Esophagus muscularis mucosa (tissue), 4 donors: ENCODE measurements around the gene ELK4. TPM values are rescaled to one million over a fixed set of nuclear protein-coding genes. Genes with fewer than 3 reads are reported as not detected.
"Not testable (repeated sequence)": the region's sequence is repeated elsewhere in the genome, so short reads cannot be mapped to it uniquely, and the experiment has no call there.

Source experiments
- DNase-seq: peaks from one replicate; pipeline ENCODE4 v3.0.0-alpha.2; 2017; ENCODE audit errors: extremely low spot score
- H3K27ac ChIP-seq, 4 donors: fragments of 200-600 bp; sonication (generic); replicated peaks in 1 of 4; 1 replicate in 3 of 4; 2 replicates in 1 of 4; pipeline ENCODE4 v1.5.1; 2016 to 2019; ENCODE audit warnings: mild to moderate bottlenecking in 1 of 4
- H3K27me3 ChIP-seq, 4 donors: fragments of 200-600 bp; sonication (generic); one replicate each; pipeline versions ENCODE4 v1.5.1 to v1.6.0; 2016 to 2019
- H3K36me3 ChIP-seq, 4 donors: fragments of 200-600 bp; sonication (generic); one replicate each; pipeline ENCODE4 v1.5.1; 2016 to 2019
- H3K4me1 ChIP-seq, 4 donors: fragments of 200-600 bp; sonication (generic); one replicate each; pipeline ENCODE4 v1.5.1; 2016 to 2019
- H3K4me3 ChIP-seq, 4 donors: fragments of 200-600 bp; sonication (generic); 1 replicate in 2 of 4; 2 replicates in 2 of 4; pipeline ENCODE4 v1.5.1; 2016 to 2019; ENCODE audit warnings: mild to moderate bottlenecking in 4 of 4, moderate library complexity in 1 of 4
- H3K9me3 ChIP-seq, 4 donors: fragments of 200-600 bp; sonication (generic); 1 replicate in 3 of 4; 2 replicates in 1 of 4; pipeline ENCODE4 v1.5.1; 2016 to 2019
- EP300 ChIP-seq: sonication (generic); formaldehyde crosslinking; IDR thresholded peaks from one replicate; pipeline ENCODE4 v1.6.1; 2017; ENCODE audit warnings: antibody characterized with exemption
- POLR2A ChIP-seq: fragments of 450-650 bp; IDR thresholded peaks from one replicate; pipeline ENCODE4 v1.6.1; 2017; ENCODE audit warnings: antibody characterized with exemption, moderate library complexity, mild to moderate bottlenecking, low read depth
- POLR2AphosphoS5 ChIP-seq, 2 donors: sonication (generic); formaldehyde crosslinking; IDR thresholded peaks; one replicate each; pipeline ENCODE4 v1.6.1; 2017; ENCODE audit warnings: antibody characterized with exemption in 2 of 2
- WGBS: methylation state at CpG from one replicate; pipeline ENCODE4 v1.1.5; 2018; 5-methylcytosine and 5-hydroxymethylcytosine counted together
- intact Hi-C: fragments of 100-400 bp; cut with DNase I; formaldehyde crosslinking; loops from one replicate; pipeline ENCODE4 v1.15.1; 2023
- total RNA-seq, 4 donors: library from RNA; depleted of rRNA; stranded (reverse); fragments of >200 nt; gene quantifications; one replicate each; pipeline versions ENCODE4 v1.1.0 to v1.2.1, GENCODE V29; 2016
- TF ChIP-seq, protein P1 (sequence below), 3 experiments: fragments of 200-600 bp in 2 of 3; fragments of 450-650 bp in 1 of 3; sonication (generic) in 2 of 3; IDR thresholded peaks; one replicate each; pipeline ENCODE4 v1.5.1; 2017 to 2019; ENCODE audit warnings: antibody characterized with exemption in 3 of 3, mild to moderate bottlenecking in 2 of 3, moderate library complexity in 1 of 3

Gene ELK4
- total RNA-seq, 4 donors from 2014 or later, result 18.7 to 23.2 (median 20.5) TPM

DNA sequence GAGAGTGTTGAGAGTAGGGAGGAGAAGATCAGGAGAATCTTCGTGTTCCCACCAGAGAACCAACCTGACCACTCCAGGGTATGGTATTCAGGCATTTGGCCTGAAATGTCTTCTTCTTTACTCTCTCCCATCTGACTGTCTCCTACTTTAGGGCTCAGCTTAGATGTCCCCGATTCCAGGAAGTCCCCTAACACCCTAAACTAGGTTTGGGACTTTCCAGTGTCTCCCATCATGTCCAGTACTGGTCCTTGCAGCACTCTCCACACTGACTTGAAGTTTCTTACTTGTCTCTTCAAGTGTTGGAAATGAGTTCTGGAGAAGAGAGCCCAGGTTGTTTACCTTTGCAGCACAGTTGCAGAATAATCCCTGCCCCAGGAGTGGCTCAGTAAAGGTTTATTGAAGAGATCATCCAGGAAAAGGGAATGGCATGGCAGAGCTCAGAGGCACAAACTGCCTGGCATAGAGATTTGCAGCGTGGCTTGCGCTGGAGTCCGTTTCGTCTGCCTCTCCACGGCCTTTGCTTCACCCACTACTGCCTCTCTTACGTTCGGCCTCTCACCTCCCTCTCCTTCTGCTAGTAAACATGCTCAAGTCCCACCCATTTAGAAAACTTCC is 6.2 kb upstream of the ELK4 start:
- Histone ChIP-seq H3K36me3 (no peaks in the 10 kb centered on the region), H3K4me3 (no peak overlapping the region), H3K9me3 (no peaks in the 10 kb centered on the region), H3K4me1 (peaks cover 4 to 14% (median 9%) of the 10 kb centered on the region in 4 donors), H3K27me3 (no peaks in the 10 kb centered on the region), H3K27ac (no peak overlapping the region)
- no peak for DNase-seq
- TF ChIP-seq POLR2A (no peak), EP300 (no peak), POLR2AphosphoS5 (IDR thresholded peaks at IDR 0.05) (no peak)
- TF ChIP-seq, protein P1, sequence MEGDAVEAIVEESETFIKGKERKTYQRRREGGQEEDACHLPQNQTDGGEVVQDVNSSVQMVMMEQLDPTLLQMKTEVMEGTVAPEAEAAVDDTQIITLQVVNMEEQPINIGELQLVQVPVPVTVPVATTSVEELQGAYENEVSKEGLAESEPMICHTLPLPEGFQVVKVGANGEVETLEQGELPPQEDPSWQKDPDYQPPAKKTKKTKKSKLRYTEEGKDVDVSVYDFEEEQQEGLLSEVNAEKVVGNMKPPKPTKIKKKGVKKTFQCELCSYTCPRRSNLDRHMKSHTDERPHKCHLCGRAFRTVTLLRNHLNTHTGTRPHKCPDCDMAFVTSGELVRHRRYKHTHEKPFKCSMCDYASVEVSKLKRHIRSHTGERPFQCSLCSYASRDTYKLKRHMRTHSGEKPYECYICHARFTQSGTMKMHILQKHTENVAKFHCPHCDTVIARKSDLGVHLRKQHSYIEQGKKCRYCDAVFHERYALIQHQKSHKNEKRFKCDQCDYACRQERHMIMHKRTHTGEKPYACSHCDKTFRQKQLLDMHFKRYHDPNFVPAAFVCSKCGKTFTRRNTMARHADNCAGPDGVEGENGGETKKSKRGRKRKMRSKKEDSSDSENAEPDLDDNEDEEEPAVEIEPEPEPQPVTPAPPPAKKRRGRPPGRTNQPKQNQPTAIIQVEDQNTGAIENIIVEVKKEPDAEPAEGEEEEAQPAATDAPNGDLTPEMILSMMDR (IDR thresholded peaks at IDR 0.05), result no peak
- intact Hi-C loops, result no loop called here
- WGBS, result 91% methylated on average over 9 of the region's 9 CpGs

DNA sequence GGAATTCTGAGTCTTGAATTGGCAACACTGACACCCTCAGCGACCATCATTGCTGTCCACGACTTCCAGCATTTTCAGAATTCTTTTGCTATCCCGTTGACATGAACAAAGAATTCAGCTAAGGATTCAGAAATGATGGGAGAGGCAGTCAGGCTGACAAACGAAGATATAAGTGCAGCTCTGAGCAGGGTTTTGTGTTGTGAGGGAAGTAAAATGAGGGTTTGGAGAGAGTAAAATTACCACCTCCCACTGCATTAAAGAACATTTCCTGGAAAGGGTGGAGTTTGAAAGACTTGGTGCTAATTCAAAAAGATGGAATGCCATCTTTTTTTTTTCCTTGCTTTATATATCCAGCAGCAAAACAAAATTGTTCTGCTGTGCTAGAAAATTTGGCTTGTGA is 4.9 kb upstream of the ELK4 start:
- 17% methylated on average over 4 of the region's 4 CpGs for WGBS
- Histone ChIP-seq H3K4me1 (peaks cover 11 to 21% (median 17%) of the 10 kb centered on the region in 4 donors), H3K27ac (no peak overlapping the region), H3K9me3 (no peaks in the 10 kb centered on the region), H3K36me3 (no peaks in the 10 kb centered on the region), H3K4me3 (no peak overlapping the region), H3K27me3 (no peaks in the 10 kb centered on the region)
- no peak for TF ChIP-seq POLR2AphosphoS5 (IDR thresholded peaks at IDR 0.05)
- TF ChIP-seq EP300, result no peak
- TF ChIP-seq, protein P1 (IDR thresholded peaks at IDR 0.05), result no peak
- no peak for TF ChIP-seq POLR2A
- DNase-seq, result no peak
- intact Hi-C loops, result no loop called here

DNA sequence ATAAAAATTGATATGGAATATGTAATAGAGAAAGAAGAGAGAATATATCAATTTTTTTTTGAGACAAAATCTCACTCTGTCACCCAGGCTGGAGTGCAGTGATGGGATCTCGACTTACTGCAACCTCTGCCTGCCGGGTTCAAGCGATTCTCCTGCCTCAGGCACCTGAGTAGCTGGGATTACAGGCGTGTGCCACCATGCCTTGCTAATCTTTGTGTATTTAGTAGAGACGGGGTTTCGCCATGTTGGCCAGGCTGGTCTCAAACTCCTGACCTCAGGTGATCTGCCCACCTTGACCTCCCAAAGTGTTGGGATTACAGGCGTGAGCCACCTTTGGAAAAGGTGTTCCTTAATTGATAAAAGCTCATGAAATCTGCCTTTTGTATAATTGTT is 4.3 kb upstream of the ELK4 start:
- DNase-seq, H3K4me3 ChIP-seq, H3K27ac ChIP-seq, H3K27me3 ChIP-seq, H3K9me3 ChIP-seq, intact Hi-C loops, H3K36me3 ChIP-seq: not testable (repeated sequence)
- H3K4me1 ChIP-seq, result peaks cover 11 to 21% (median 17%) of the 10 kb centered on the region in 4 donors
- 81% methylated on average over 7 of the region's 7 CpGs for whole genome bisulfite sequencing

DNA sequence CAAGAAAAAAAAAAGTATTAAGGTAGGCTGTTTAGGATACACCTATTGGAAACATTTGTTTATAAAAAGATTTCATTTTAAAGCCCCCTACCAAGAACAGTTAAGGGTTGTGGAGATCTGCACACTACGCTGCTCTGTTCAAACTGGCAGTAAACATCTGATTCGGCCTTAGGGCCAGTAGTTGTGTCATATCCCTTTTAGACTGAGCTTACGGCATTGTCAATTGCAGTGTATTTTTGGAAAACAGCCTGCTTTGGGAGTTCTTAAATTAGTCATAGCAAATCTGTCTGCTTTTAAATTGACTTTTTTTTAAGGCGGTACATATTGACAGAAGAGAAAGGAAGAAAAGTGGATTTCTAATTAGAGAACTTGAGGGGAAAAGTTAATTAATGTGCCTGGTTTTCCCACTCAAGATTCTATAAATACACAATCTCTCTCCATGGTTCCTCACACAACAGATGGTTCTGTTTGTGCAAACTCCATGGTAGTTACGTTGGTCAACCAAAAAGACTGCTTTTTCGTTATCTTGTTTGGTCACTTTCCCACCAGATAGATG is 1.7 kb upstream of the ELK4 start:
- WGBS, result 76% methylated on average over 6 of the region's 6 CpGs
- Histone ChIP-seq H3K9me3 (no peaks in the 10 kb centered on the region), H3K36me3 (no peaks in the 10 kb centered on the region), H3K4me1 (peaks cover 32 to 41% (median 39%) of the 10 kb centered on the region in 4 donors), H3K4me3 (no peak overlapping the region), H3K27ac (peak overlapping the region; percentile 12 to 98 (median 58)), H3K27me3 (no peaks in the 10 kb centered on the region)
- intact Hi-C loops, result no loop called here
- TF ChIP-seq, protein P1 (IDR thresholded peaks at IDR 0.05), result no peak
- TF ChIP-seq POLR2AphosphoS5 (IDR thresholded peaks at IDR 0.05) (no peak), EP300 (no peak), POLR2A (no peak)
- DNase-seq, result peak; percentile 2

DNA sequence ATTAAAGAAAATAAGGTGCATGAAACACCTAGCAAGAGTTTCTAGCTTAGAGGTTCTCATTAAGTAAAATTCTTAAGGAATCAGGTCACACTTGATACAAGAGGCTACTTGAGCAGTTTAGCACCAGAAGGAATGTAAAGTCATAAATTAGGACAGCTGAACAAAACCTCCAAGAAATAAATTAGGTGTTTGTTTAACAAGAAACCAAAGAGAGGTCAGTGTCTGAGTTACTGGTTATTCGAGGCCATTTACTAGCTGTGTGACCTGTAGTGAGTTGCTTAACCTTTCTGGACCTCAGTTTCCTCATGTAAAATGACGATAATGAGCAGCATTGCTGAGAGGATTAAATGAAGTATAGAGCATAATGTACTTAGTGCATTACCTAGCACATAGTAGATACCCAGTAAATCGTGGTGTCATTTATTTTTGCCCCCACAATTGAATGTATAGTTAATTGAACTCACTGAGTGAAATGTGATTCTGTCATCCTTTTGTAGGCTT is 908 bp upstream of the ELK4 start:
- WGBS, result 60% methylated on average over 3 of the region's 3 CpGs
- Histone ChIP-seq H3K36me3 (no peaks in the 10 kb centered on the region), H3K27ac (peak overlapping the region; percentile 96 to 98 (median 96)), H3K27me3 (no peaks in the 10 kb centered on the region), H3K4me1 (peaks cover 32 to 47% (median 43%) of the 10 kb centered on the region in 4 donors), H3K9me3 (no peaks in the 10 kb centered on the region), H3K4me3 (peak overlapping the region; percentile 73 to 89 (median 81))
- TF ChIP-seq POLR2A (no peak), EP300 (no peak), POLR2AphosphoS5 (IDR thresholded peaks at IDR 0.05) (no peak)
- TF ChIP-seq, protein P1 (IDR thresholded peaks at IDR 0.05), result no peak
- DNase-seq, result no peak
- intact Hi-C loops, result loop anchor here (1.0 kb wide), 1 partner anchor 38 kb away; no protein-coding TSS in a partner anchor
